Tibial nerve (tissue), 4 donors: ENCODE measurements around the gene RGS6. TPM values are rescaled to one million over a fixed set of nuclear protein-coding genes. Genes with fewer than 3 reads are reported as not detected.

Experiments
- DNase-seq, 2 donors: peaks; one replicate each; pipeline ENCODE4 v3.0.0-alpha.2; 2019; ENCODE audit warnings: low spot score in 2 of 2
- H3K27ac ChIP-seq, 4 donors: fragments of 200-600 bp; sonication (generic) in 3 of 4; one replicate each; pipeline ENCODE4 v1.5.1; 2017 to 2019; ENCODE audit warnings: mild to moderate bottlenecking in 1 of 4
- H3K27me3 ChIP-seq, 2 donors: fragments of 200-600 bp; sonication (generic) in 1 of 2; one replicate each; pipeline versions ENCODE4 v1.5.1 to v1.6.0; 2017 to 2019
- H3K36me3 ChIP-seq, 3 donors: fragments of 200-600 bp; sonication (generic); one replicate each; pipeline ENCODE4 v1.5.1; 2018 to 2019
- H3K4me1 ChIP-seq, 4 donors: fragments of 200-600 bp; sonication (generic) in 3 of 4; one replicate each; pipeline ENCODE4 v1.5.1; 2017 to 2019
- H3K4me3 ChIP-seq, 4 donors: fragments of 200-600 bp; sonication (generic) in 3 of 4; one replicate each; pipeline ENCODE4 v1.5.1; 2017 to 2019; ENCODE audit warnings: mild to moderate bottlenecking in 1 of 4, moderate library complexity in 1 of 4
- H3K9me3 ChIP-seq, 4 donors: fragments of 200-600 bp; sonication (generic) in 3 of 4; one replicate each; pipeline ENCODE4 v1.5.1; 2017 to 2019
- CTCF ChIP-seq, 5 experiments: fragments of 200-600 bp in 3 of 5; fragments of 450-650 bp in 2 of 5; sonication (generic) in 3 of 5; IDR thresholded peaks; one replicate each; pipeline ENCODE4 v1.5.1; 2016 to 2019; ENCODE audit warnings: antibody characterized with exemption in 5 of 5, mild to moderate bottlenecking in 3 of 5, moderate library complexity in 2 of 5
- EP300 ChIP-seq, 2 donors: sonication (generic); formaldehyde crosslinking; IDR thresholded peaks; one replicate each; pipeline ENCODE4 v1.6.1; 2017; ENCODE audit warnings: antibody characterized with exemption in 2 of 2, mild to moderate bottlenecking in 1 of 2
- POLR2A ChIP-seq, 2 donors: fragments of 450-650 bp; IDR thresholded peaks; one replicate each; pipeline ENCODE4 v1.6.1; 2017; ENCODE audit warnings: antibody characterized with exemption in 2 of 2, mild to moderate bottlenecking in 2 of 2, moderate library complexity in 2 of 2
- WGBS, 2 donors: methylation state at CpG; one replicate each; pipeline ENCODE4 v1.1.5; 2018; 5-methylcytosine and 5-hydroxymethylcytosine counted together
- total RNA-seq, 4 donors: library from RNA; depleted of rRNA; stranded (reverse); fragments of >200 nt; gene quantifications; one replicate each; pipeline ENCODE4 v1.1.0, GENCODE V29; 2016

Gene RGS6
- total RNA-seq, 4 donors from 2014 or later: 43.5 to 67.2 (median 54.7) TPM

DNA sequence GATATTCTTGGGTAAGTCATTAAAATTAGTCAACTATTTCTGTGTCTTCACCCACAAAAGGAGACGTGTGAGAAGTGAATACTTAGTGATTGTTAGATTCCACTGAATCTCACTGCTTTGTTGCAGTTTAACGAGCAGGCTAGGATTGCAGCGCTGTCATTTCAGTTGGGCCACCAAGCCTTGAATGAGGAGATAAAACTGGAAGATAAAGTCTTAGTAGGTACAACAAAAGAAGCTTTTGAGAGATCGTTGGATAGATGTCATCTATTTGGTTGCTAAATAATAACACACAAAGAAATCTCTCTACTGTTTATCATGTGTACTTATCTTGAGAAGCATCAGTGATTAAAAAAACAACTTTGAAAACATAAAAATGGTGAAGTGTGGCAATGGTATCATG lies 132.3 kb downstream of the RGS6 start:
- TF ChIP-seq EP300 (IDR thresholded peaks at IDR 0.05): no peak
- no peak for TF ChIP-seq POLR2A (IDR thresholded peaks at IDR 0.05)
- no peak for TF ChIP-seq CTCF (IDR thresholded peaks at IDR 0.05)
- no peaks in the 10 kb centered on the region for H3K27me3 ChIP-seq
- WGBS, 2 donors: 43 to 53% methylated on average over 4 of the region's 4 CpGs
- H3K27ac ChIP-seq: no peak overlapping the region
- DNase-seq: no peak
- H3K4me3 ChIP-seq: no peak overlapping the region
- peaks cover 0 to 10% (median 0%) of the 10 kb centered on the region in 4 donors for H3K4me1 ChIP-seq
- no peaks in the 10 kb centered on the region for H3K9me3 ChIP-seq
- H3K36me3 ChIP-seq: no peaks in the 10 kb centered on the region

DNA sequence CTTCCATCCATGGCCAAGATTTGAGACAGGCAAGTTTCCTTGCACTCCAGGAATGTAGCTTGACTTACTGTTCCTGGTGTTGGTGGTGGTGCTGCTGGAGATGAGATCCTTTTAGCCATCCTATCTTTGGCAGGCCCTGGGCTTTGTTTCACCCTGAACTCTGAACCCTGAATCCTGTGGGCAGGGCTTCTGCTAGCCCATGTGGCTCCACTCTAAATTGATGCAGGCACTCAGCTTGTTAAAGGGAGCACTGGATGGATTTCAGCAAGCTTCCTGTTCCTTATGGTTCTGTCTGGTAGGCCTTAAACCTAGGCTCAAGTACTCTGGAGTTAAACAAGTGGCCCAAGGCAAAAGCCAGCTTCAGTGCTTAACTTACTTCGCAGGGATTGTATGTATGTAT lies 138.2 kb downstream of the RGS6 start:
- Histone ChIP-seq H3K27me3 (no peaks in the 10 kb centered on the region), H3K36me3 (no peaks in the 10 kb centered on the region), H3K4me1 (no peaks in the 10 kb centered on the region), H3K27ac (no peak overlapping the region), H3K9me3 (no peaks in the 10 kb centered on the region), H3K4me3 (no peak overlapping the region)
- TF ChIP-seq EP300 (IDR thresholded peaks at IDR 0.05) (no peak), POLR2A (IDR thresholded peaks at IDR 0.05) (no peak), CTCF (IDR thresholded peaks at IDR 0.05) (no peak)
- WGBS, 2 donors: 91 to 100% methylated on average over 1 of the region's 1 CpG
- no peak for DNase-seq

DNA sequence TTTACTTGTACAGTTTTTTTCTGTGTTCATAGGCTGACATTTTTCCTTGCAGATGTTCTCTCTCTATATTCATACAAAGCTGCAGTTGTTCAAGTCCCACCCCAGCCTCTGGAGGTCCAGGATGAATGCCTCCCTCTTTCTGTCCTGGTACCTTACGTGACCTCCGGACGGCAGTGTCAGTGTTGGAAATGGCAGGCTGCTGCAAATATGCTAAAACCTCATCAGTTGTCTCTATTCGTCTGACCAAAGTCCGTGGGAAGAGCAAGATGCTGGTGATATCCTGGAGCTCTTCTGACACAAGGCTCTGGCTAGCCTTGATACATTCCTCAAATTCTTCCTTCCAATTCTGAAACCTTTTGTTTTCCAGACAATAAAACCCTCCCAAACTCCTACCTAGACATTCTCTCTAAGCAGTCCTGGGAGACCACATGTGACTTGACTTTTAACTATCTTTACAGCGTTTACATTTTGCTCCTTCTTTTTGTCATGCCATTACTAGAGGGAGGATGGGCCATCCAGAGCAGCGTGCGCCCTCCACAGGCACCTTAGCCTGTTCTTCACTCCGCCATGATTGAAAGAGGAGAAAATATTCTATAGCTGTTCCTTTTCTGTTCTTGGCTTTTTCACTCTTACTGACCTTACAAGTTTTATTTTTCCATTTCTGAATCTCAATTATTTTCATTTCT lies 143.6 kb downstream of the RGS6 start:
- no peak for TF ChIP-seq CTCF (IDR thresholded peaks at IDR 0.05)
- no peak for TF ChIP-seq EP300 (IDR thresholded peaks at IDR 0.05)
- no peak for TF ChIP-seq POLR2A (IDR thresholded peaks at IDR 0.05)
- H3K27me3 ChIP-seq: no peaks in the 10 kb centered on the region
- no peaks in the 10 kb centered on the region for H3K4me1 ChIP-seq
- no peak for DNase-seq
- H3K4me3 ChIP-seq: no peak overlapping the region
- 57% methylated on average over 9 of the region's 9 CpGs for WGBS, 2 donors
- no peaks in the 10 kb centered on the region for H3K9me3 ChIP-seq
- no peak overlapping the region for H3K27ac ChIP-seq
- no peaks in the 10 kb centered on the region for H3K36me3 ChIP-seq

GRCh38 chr14:72081137-72081536 lies 148.9 kb downstream of the RGS6 start:
- Histone ChIP-seq H3K4me3 (no peak overlapping the region), H3K27me3 (no peaks in the 10 kb centered on the region), H3K36me3 (no peaks in the 10 kb centered on the region), H3K4me1 (no peaks in the 10 kb centered on the region), H3K27ac (no peak overlapping the region), H3K9me3 (no peaks in the 10 kb centered on the region)
- no peak for DNase-seq
- TF ChIP-seq CTCF (IDR thresholded peaks at IDR 0.05): no peak
- TF ChIP-seq POLR2A (IDR thresholded peaks at IDR 0.05): no peak
- TF ChIP-seq EP300 (IDR thresholded peaks at IDR 0.05): no peak
- 97 to 98% methylated on average over 1 of the region's 1 CpG for WGBS, 2 donors

- H3K9me3 ChIP-seq: no peaks in the 10 kb centered on the region
- H3K27ac ChIP-seq: no peak overlapping the region
- no peak for DNase-seq
- H3K36me3 ChIP-seq: no peaks in the 10 kb centered on the region
- whole genome bisulfite sequencing, 2 donors: 94 to 96% methylated on average over 8 of the region's 8 CpGs
- H3K4me1 ChIP-seq: no peaks in the 10 kb centered on the region
- no peak overlapping the region for H3K4me3 ChIP-seq
- TF ChIP-seq CTCF (IDR thresholded peaks at IDR 0.05) (no peak), EP300 (IDR thresholded peaks at IDR 0.05) (no peak)
- H3K27me3 ChIP-seq: no peaks in the 10 kb centered on the region
These were observed 152.7 kb downstream of the RGS6 start for GRCh38 chr14:72084935-72085334.
